GM19438 (cell line): Measurements from ENCODE around the gene MSGN1.

Experiments used
- ATAC-seq: cut with Tn5 transposase; IDR thresholded peaks from one replicate; pipeline ENCODE4 v1.9.1; 2021; ENCODE audit warnings: low read depth; ENCODE audit not compliant: unreplicated experiment

Gene MSGN1

GRCh38 chr2:17816396-17817245, at the start of gene MSGN1:
TSS of gene MSGN1 (plus strand) at chr2:17816460. CDS start at chr2:17816519, 59 bp downstream.
- no peak for ATAC-seq

GRCh38 chr2:17768894-17769293, 47.4 kb upstream of the MSGN1 start:
- no peak for ATAC-seq

GRCh38 chr2:17771956-17772355, 44.3 kb upstream of the MSGN1 start:
- ATAC-seq, result no peak

- no peak for ATAC-seq
These were observed 43.7 kb upstream of the MSGN1 start for GRCh38 chr2:17772532-17772931.

- no peak for ATAC-seq
These were observed 35.7 kb upstream of the MSGN1 start for GRCh38 chr2:17780546-17780945.

GRCh38 chr2:17781482-17781881, 34.8 kb upstream of the MSGN1 start:
- ATAC-seq, result no peak

GRCh38 chr2:17786727-17787126, 29.5 kb upstream of the MSGN1 start:
- no peak for ATAC-seq

- ATAC-seq, result no peak
These were observed 27.5 kb upstream of the MSGN1 start for GRCh38 chr2:17788773-17789172.

GRCh38 chr2:17790536-17790935, 25.7 kb upstream of the MSGN1 start:
- ATAC-seq, result no peak

- ATAC-seq, result no peak
These were observed 25.0 kb upstream of the MSGN1 start for GRCh38 chr2:17791121-17791816.

- no peak for ATAC-seq
These were observed 24.5 kb upstream of the MSGN1 start for GRCh38 chr2:17791817-17792130.

GRCh38 chr2:17792515-17792914, 23.7 kb upstream of the MSGN1 start:
- no peak for ATAC-seq

- no peak for ATAC-seq
These were observed 23.0 kb upstream of the MSGN1 start for GRCh38 chr2:17793296-17793695.

GRCh38 chr2:17793803-17794354, 22.4 kb upstream of the MSGN1 start:
- ATAC-seq, result no peak

GRCh38 chr2:17795309-17795708, 21.0 kb upstream of the MSGN1 start:
- ATAC-seq, result no peak

GRCh38 chr2:17798338-17798737, 17.9 kb upstream of the MSGN1 start:
- ATAC-seq, result no peak

- no peak for ATAC-seq
These were observed 16.7 kb upstream of the MSGN1 start for GRCh38 chr2:17799301-17800120.

- no peak for ATAC-seq
These were observed 16.0 kb upstream of the MSGN1 start for GRCh38 chr2:17800219-17800618.

GRCh38 chr2:17800693-17801458, 15.4 kb upstream of the MSGN1 start:
- ATAC-seq, result no peak

GRCh38 chr2:17803497-17803896, 12.8 kb upstream of the MSGN1 start:
- no peak for ATAC-seq
